GM12878 (cell line): ENCODE data around the gene SLC25A28. TPM values are rescaled to one million over a fixed set of nuclear protein-coding genes. Genes with fewer than 3 reads are reported as not detected.

Experiments used
- ATAC-seq: fragments of 200-7000 bp; cut with Tn5 transposase; 3 replicates; pipeline ENCODE4 v1.9.1; 2020; ENCODE audit warnings: mild to moderate bottlenecking, moderate library complexity
- BruUV-seq: library from RNA; stranded (reverse); fragments of 400-500 nt; replicated peaks from 2 replicates; lab custom pipeline; 2021; lab: Mats Ljungman, UMichigan
- CTCF ChIA-PET: fragments of 300-600 bp; sonication (Branson Sonifier 250); formaldehyde crosslinking; extraction: SDS; loops from one replicate; lab custom pipeline; 2021; ENCODE audit warnings: inconsistent platforms; lab: Yijun Ruan, JAX
- POLR2A ChIA-PET: fragments of 350-600 bp; formaldehyde crosslinking; extraction: SDS; loops from one replicate; lab custom pipeline; 2021; ENCODE audit warnings: inconsistent platforms; lab: Charles Lee
- RAD21 ChIA-PET: fragments of 300-600 bp; sonication (Branson Sonifier 250); formaldehyde crosslinking; loops from one replicate; lab custom pipeline; 2023; ENCODE audit warnings: antibody characterized with exemption; ENCODE audit not compliant: unreplicated experiment; lab: Charles Lee
- SMC1A ChIA-PET: fragments of 300-600 bp; sonication (Branson Sonifier 250); formaldehyde crosslinking; loops from one replicate; lab custom pipeline; 2023; ENCODE audit not compliant: unreplicated experiment, uncharacterized antibody; lab: Charles Lee
- DNase-seq: peaks from one replicate; pipeline ENCODE4 v3.0.0-alpha.2; 2011; ENCODE audit warnings: low read depth, low spot score
- FAIRE-seq: peaks from 3 replicates; lab custom pipeline; 2011; peaks lifted over from hg19 to GRCh38; lab: Jason Lieb, UNC
- H2AFZ ChIP-seq: 2 replicates; pipeline ENCODE4 v1.6.0; 2011; ENCODE audit warnings: low read depth, low read length, control low read depth; ENCODE audit not compliant: control insufficient read depth
- H3K27ac ChIP-seq: 2 replicates; pipeline ENCODE4 v1.5.1; 2011; ENCODE audit warnings: control low read depth; ENCODE audit not compliant: control insufficient read depth, insufficient read depth
- H3K27me3 ChIP-seq, 2 experiments: replicated peaks in 1 of 2; 2 replicates each; pipeline versions ENCODE4 v1.6.0 to v1.6.1; 2011; ENCODE audit warnings: low read length in 1 of 2; ENCODE audit not compliant: control insufficient read depth in 2 of 2, insufficient read depth in 2 of 2
- H3K36me3 ChIP-seq, 2 experiments: 2 replicates each; pipeline ENCODE4 v1.5.1; 2011; ENCODE audit warnings: low read length in 1 of 2; ENCODE audit not compliant: control insufficient read depth in 2 of 2, insufficient read depth in 2 of 2
- H3K4me1 ChIP-seq: 2 replicates; pipeline ENCODE4 v1.6.1; 2011; ENCODE audit warnings: mild to moderate bottlenecking, low read length, moderate library complexity, mixed read lengths; ENCODE audit not compliant: control insufficient read depth, insufficient read depth
- H3K4me2 ChIP-seq: 2 replicates; pipeline ENCODE4 v1.6.0; 2011; ENCODE audit warnings: control low read depth; ENCODE audit not compliant: control insufficient read depth, insufficient read depth
- H3K4me3 ChIP-seq: fragments of 200-600 bp; sonication (generic); 2 replicates; pipeline ENCODE4 v1.5.1; 2016
- H3K79me2 ChIP-seq: 2 replicates; pipeline ENCODE4 v1.6.0; 2011; ENCODE audit warnings: low read length; ENCODE audit not compliant: control insufficient read depth, insufficient read depth
- H3K9ac ChIP-seq: 2 replicates; pipeline ENCODE4 v1.8.0; 2011; ENCODE audit warnings: low read length, control low read depth, mixed read lengths; ENCODE audit not compliant: control insufficient read depth, insufficient read depth
- H3K9me3 ChIP-seq: replicated peaks from 3 replicates; pipeline ENCODE4 v1.5.1; 2011; ENCODE audit warnings: mild to moderate bottlenecking, low read length; ENCODE audit not compliant: control insufficient read depth, insufficient read depth
- H4K20me1 ChIP-seq: 2 replicates; pipeline ENCODE4 v1.6.0; 2011; ENCODE audit not compliant: control insufficient read depth, insufficient read depth
- ATF7 ChIP-seq: fragments of 450-650 bp; IDR thresholded peaks from 2 replicates; pipeline ENCODE4 v1.6.1; 2016; ENCODE audit warnings: low read depth, mild to moderate bottlenecking
- HCFC1 ChIP-seq: fragments of 150-350 bp; IDR thresholded peaks from 2 replicates; pipeline ENCODE4 v1.6.1; 2014; ENCODE audit warnings: low read length
- IKZF2 ChIP-seq, 2 experiments: fragments of 450-650 bp; IDR thresholded peaks; 2 replicates each; pipeline ENCODE4 v1.6.1; 2017; ENCODE audit warnings: mild to moderate bottlenecking in 2 of 2, moderate library complexity in 2 of 2
- MTA3 ChIP-seq: IDR thresholded peaks from 2 replicates; pipeline ENCODE4 v1.6.1; 2012; ENCODE audit warnings: low read length, inconsistent platforms, borderline replicate concordance
- PAX5 ChIP-seq: IDR thresholded peaks from 2 replicates; pipeline ENCODE4 v1.6.1; 2011; ENCODE audit warnings: low read depth, low read length, borderline replicate concordance
- PAX8 ChIP-seq: fragments of 450-650 bp; IDR thresholded peaks from 2 replicates; pipeline ENCODE4 v1.6.1; 2017; ENCODE audit warnings: mild to moderate bottlenecking, moderate library complexity
- POLR2AphosphoS2 ChIP-seq: IDR thresholded peaks from 2 replicates; pipeline ENCODE4 v1.6.1; 2011; ENCODE audit warnings: low read depth, mild to moderate bottlenecking, low read length, improper control_type of control experiment, moderate library complexity
- POU2F2 ChIP-seq: IDR thresholded peaks from 3 replicates; pipeline ENCODE4 v1.6.1; 2011; ENCODE audit warnings: low read depth, mild to moderate bottlenecking, low read length, borderline replicate concordance
- RAD51 ChIP-seq: fragments of 450-650 bp; IDR thresholded peaks from 2 replicates; pipeline ENCODE4 v1.6.1; 2016; ENCODE audit warnings: moderate library complexity, mild to moderate bottlenecking, inconsistent platforms
- RCOR1 ChIP-seq: conservative IDR thresholded peaks from 2 replicates; pipeline ENCODE4 v1.6.1; 2012; ENCODE audit warnings: low read depth, low read length, improper control_type of control experiment
- RFX5 ChIP-seq: IDR thresholded peaks from 2 replicates; pipeline ENCODE4 v1.6.1; 2011; ENCODE audit warnings: low read depth, low read length, improper control_type of control experiment
- SUPT20H ChIP-seq: IDR thresholded peaks from 2 replicates; pipeline ENCODE4 v1.6.1; 2011; ENCODE audit warnings: low read depth, mild to moderate bottlenecking, low read length, moderate library complexity, borderline replicate concordance; ENCODE audit not compliant: control insufficient read depth
- TCF3 ChIP-seq: IDR thresholded peaks from 2 replicates; pipeline ENCODE4 v1.6.1; 2012; ENCODE audit warnings: low read depth, mild to moderate bottlenecking, low read length, borderline replicate concordance; ENCODE audit not compliant: insufficient read depth
- YBX1 ChIP-seq: fragments of 450-650 bp; IDR thresholded peaks from 2 replicates; pipeline ENCODE4 v1.6.1; 2016; ENCODE audit warnings: antibody characterized with exemption
- WGBS: methylation state at CpG from one replicate; pipeline ENCODE4 v1.1.6; 2016; ENCODE audit warnings: low lambda C conversion rate; ENCODE audit not compliant: insufficient replicate concordance, insufficient coverage; ENCODE audit errors: missing lambda C conversion rate; 5-methylcytosine and 5-hydroxymethylcytosine counted together
- in situ Hi-C: fragments of 300-500 bp; cut with MboI; formaldehyde crosslinking; loops from 9 replicates; pipeline ENCODE4 v1.14.3; 2018; ENCODE audit warnings: mixed read lengths
- intact Hi-C: fragments of 100-400 bp; cut with micrococcal nuclease; formaldehyde crosslinking; loops from one replicate; pipeline ENCODE4 v1.14.2; 2022; ENCODE audit not compliant: unreplicated experiment
- polyA plus RNA-seq, 11 experiments: library from polyadenylated mRNA; depleted of rRNA in 4 of 11; unstranded in 6 of 11; stranded (reverse) in 5 of 11; fragments of >200 nt; fragmentation: Nextera tagmentation in 4 of 11; fragmentation: Illumina TruSeq in 1 of 11; extraction: Ambion mirVana in 4 of 11; extraction: Trizol in 1 of 11; gene quantifications; 1 replicate in 1 of 11; 2 replicates in 10 of 11; pipeline versions ENCODE4 v1.2.1 to v1.2.3, GENCODE V29; 2011 to 2016; ENCODE audit warnings: inconsistent platforms in 2 of 11, missing spikeins in 2 of 11, low read depth in 1 of 11
- total RNA-seq, 4 experiments: library from RNA; depleted of rRNA in 3 of 4; stranded (reverse); fragments of >200 nt in 3 of 4; fragmentation: Illumina TruSeq in 1 of 4; extraction: Trizol in 1 of 4; gene quantifications; 2 replicates each; pipeline versions ENCODE4 v1.2.1 to v1.2.3, GENCODE V29; 2013 to 2021
- TF ChIP-seq, protein P1 (sequence below): IDR thresholded peaks from 2 replicates; pipeline ENCODE4 v1.6.1; 2011; ENCODE audit warnings: borderline replicate concordance, low read depth, mild to moderate bottlenecking, moderate library complexity, low read length; ENCODE audit not compliant: insufficient read depth, poor library complexity, severe bottlenecking
- TF ChIP-seq, protein P2 (sequence below): fragments of 450-650 bp; formaldehyde crosslinking; IDR thresholded peaks from 2 replicates; pipeline ENCODE4 v1.5.0; 2022; ENCODE audit warnings: mild to moderate bottlenecking, missing genetic modification characterization
- TF ChIP-seq, protein P3 (sequence below): fragments of 450-650 bp; IDR thresholded peaks from 2 replicates; pipeline ENCODE4 v1.6.1; 2016; ENCODE audit warnings: mild to moderate bottlenecking, moderate library complexity, borderline replicate concordance

The SLC25A28 gene
- total and polyA plus RNA-seq, 10 of the 15 experiments (the other 5 are each of a cell fraction or from before 2014, with no cell fraction given) = 7.5 to 47.8 (median 24.9) TPM

- ChIA-PET RAD21 (interaction anchor here (0.7 to 1.0 kb wide), 2 partner anchors 23 to 28 kb away, joined by 3 read pairs; partner anchors contain the start of gene ENTPD7), POLR2A (interaction anchor here (0.7 kb wide), 1 partner anchor 212 kb away, joined by 4 read pairs; no protein-coding TSS in a partner anchor), CTCF (interaction anchor here (0.9 to 3.5 kb wide), 3 partner anchors 16 to 80 kb away, joined by 3 to 34 read pairs (median 11); no protein-coding TSS in a partner anchor), SMC1A (interaction anchor here (0.9 to 1.2 kb wide), 6 partner anchors 8 to 82 kb away, joined by 3 to 5 read pairs (median 4); no protein-coding TSS in a partner anchor)
- BruUV-seq = no TSS peak
- ATAC-seq (no peak), FAIRE-seq (no peak), DNase-seq (no peak)
- Histone ChIP-seq H2AFZ (no peak overlapping the region), H3K79me2 (no peaks in the 10 kb centered on the region), H3K27ac (no peak overlapping the region), H3K4me2 (no peak overlapping the region), H3K36me3 (no peaks in the 10 kb centered on the region), H3K9ac (no peak overlapping the region), H3K27me3 (no peaks in the 10 kb centered on the region), H4K20me1 (no peaks in the 10 kb centered on the region), H3K9me3 (no peaks in the 10 kb centered on the region), H3K4me3 (no peak overlapping the region), H3K4me1 (peaks cover 7% of the 10 kb centered on the region)
- in situ Hi-C loops = no loop called here
- intact Hi-C loops = no loop called here
- WGBS = 39% methylated on average over 3 of the region's 3 CpGs
- TF ChIP-seq SUPT20H (no peak), POU2F2 (no peak), RFX5 (no peak), PAX8 (no peak), ATF7 (no peak), POLR2AphosphoS2 (no peak), HCFC1 (no peak), PAX5 (no peak), IKZF2 (IDR thresholded peaks at IDR 0.05) (no peak), YBX1 (no peak), RCOR1 (no peak), MTA3 (no peak), RAD51 (no peak), TCF3 (no peak)
- TF ChIP-seq, protein P1, sequence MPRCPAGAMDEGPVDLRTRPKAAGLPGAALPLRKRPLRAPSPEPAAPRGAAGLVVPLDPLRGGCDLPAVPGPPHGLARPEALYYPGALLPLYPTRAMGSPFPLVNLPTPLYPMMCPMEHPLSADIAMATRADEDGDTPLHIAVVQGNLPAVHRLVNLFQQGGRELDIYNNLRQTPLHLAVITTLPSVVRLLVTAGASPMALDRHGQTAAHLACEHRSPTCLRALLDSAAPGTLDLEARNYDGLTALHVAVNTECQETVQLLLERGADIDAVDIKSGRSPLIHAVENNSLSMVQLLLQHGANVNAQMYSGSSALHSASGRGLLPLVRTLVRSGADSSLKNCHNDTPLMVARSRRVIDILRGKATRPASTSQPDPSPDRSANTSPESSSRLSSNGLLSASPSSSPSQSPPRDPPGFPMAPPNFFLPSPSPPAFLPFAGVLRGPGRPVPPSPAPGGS = no peak
- TF ChIP-seq, protein P2, sequence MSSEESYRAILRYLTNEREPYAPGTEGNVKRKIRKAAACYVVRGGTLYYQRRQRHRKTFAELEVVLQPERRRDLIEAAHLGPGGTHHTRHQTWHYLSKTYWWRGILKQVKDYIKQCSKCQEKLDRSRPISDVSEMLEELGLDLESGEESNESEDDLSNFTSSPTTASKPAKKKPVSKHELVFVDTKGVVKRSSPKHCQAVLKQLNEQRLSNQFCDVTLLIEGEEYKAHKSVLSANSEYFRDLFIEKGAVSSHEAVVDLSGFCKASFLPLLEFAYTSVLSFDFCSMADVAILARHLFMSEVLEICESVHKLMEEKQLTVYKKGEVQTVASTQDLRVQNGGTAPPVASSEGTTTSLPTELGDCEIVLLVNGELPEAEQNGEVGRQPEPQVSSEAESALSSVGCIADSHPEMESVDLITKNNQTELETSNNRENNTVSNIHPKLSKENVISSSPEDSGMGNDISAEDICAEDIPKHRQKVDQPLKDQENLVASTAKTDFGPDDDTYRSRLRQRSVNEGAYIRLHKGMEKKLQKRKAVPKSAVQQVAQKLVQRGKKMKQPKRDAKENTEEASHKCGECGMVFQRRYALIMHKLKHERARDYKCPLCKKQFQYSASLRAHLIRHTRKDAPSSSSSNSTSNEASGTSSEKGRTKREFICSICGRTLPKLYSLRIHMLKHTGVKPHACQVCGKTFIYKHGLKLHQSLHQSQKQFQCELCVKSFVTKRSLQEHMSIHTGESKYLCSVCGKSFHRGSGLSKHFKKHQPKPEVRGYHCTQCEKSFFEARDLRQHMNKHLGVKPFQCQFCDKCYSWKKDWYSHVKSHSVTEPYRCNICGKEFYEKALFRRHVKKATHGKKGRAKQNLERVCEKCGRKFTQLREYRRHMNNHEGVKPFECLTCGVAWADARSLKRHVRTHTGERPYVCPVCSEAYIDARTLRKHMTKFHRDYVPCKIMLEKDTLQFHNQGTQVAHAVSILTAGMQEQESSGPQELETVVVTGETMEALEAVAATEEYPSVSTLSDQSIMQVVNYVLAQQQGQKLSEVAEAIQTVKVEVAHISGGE (CRISPR knock-in tag) = no peak
- TF ChIP-seq, protein P3, sequence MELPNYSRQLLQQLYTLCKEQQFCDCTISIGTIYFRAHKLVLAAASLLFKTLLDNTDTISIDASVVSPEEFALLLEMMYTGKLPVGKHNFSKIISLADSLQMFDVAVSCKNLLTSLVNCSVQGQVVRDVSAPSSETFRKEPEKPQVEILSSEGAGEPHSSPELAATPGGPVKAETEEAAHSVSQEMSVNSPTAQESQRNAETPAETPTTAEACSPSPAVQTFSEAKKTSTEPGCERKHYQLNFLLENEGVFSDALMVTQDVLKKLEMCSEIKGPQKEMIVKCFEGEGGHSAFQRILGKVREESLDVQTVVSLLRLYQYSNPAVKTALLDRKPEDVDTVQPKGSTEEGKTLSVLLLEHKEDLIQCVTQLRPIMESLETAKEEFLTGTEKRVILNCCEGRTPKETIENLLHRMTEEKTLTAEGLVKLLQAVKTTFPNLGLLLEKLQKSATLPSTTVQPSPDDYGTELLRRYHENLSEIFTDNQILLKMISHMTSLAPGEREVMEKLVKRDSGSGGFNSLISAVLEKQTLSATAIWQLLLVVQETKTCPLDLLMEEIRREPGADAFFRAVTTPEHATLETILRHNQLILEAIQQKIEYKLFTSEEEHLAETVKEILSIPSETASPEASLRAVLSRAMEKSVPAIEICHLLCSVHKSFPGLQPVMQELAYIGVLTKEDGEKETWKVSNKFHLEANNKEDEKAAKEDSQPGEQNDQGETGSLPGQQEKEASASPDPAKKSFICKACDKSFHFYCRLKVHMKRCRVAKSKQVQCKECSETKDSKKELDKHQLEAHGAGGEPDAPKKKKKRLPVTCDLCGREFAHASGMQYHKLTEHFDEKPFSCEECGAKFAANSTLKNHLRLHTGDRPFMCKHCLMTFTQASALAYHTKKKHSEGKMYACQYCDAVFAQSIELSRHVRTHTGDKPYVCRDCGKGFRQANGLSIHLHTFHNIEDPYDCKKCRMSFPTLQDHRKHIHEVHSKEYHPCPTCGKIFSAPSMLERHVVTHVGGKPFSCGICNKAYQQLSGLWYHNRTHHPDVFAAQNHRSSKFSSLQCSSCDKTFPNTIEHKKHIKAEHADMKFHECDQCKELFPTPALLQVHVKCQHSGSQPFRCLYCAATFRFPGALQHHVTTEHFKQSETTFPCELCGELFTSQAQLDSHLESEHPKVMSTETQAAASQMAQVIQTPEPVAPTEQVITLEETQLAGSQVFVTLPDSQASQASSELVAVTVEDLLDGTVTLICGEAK = no peak
Observed at GRCh38 chr10:99631496-99631895, 11.3 kb upstream of the SLC25A28 start.
